GM18907 (cell line): ENCODE results near the gene RILPL2.
"Not testable (repeated sequence)": the region's sequence is repeated elsewhere in the genome, so short reads cannot be mapped to it uniquely, and the experiment has no call there.

Experiments used
- ATAC-seq: cut with Tn5 transposase; IDR thresholded peaks from one replicate; pipeline ENCODE4 v1.9.1; 2021; ENCODE audit warnings: mild to moderate bottlenecking, moderate library complexity; ENCODE audit not compliant: unreplicated experiment

RILPL2 gene

GRCh38 chr12:123436017-123436964, at the start of gene RILPL2:
RILPL2 (minus strand) TSS chr12:123436684; CDS start chr12:123436420, 264 bp downstream.
- peak; percentile 74 for ATAC-seq

- no peak for ATAC-seq
These were observed 49.3 kb upstream of the RILPL2 start for GRCh38 chr12:123485756-123486155.

- ATAC-seq = no peak
These were observed 47.2 kb upstream of the RILPL2 start for GRCh38 chr12:123483602-123484248.

- ATAC-seq = no peak
These were observed 46.4 kb upstream of the RILPL2 start for GRCh38 chr12:123482876-123483275.

- not testable (repeated sequence) for ATAC-seq
These were observed 44.8 kb upstream of the RILPL2 start for GRCh38 chr12:123481251-123481650.

GRCh38 chr12:123479442-123480180, 43.1 kb upstream of the RILPL2 start:
- no peak for ATAC-seq

GRCh38 chr12:123478762-123479161, 42.3 kb upstream of the RILPL2 start:
- no peak for ATAC-seq

- ATAC-seq = no peak
These were observed 41.6 kb upstream of the RILPL2 start for GRCh38 chr12:123478069-123478468.

- no peak for ATAC-seq
These were observed 38.8 kb upstream of the RILPL2 start for GRCh38 chr12:123475246-123475703.

- ATAC-seq = no peak
These were observed 38.2 kb upstream of the RILPL2 start for GRCh38 chr12:123474485-123475245.

- no peak for ATAC-seq
These were observed 36.0 kb upstream of the RILPL2 start for GRCh38 chr12:123472438-123472849.

- ATAC-seq = no peak
These were observed 35.0 kb upstream of the RILPL2 start for GRCh38 chr12:123471374-123472068.

GRCh38 chr12:123469978-123470377, 33.5 kb upstream of the RILPL2 start:
- no peak for ATAC-seq

- peak; percentile 68 for ATAC-seq
These were observed 32.3 kb upstream of the RILPL2 start for GRCh38 chr12:123468786-123469185.

GRCh38 chr12:123465084-123465483, 28.6 kb upstream of the RILPL2 start:
- ATAC-seq = no peak

GRCh38 chr12:123463174-123463573, 26.7 kb upstream of the RILPL2 start:
- ATAC-seq = not testable (repeated sequence)

- peak; percentile 65 for ATAC-seq
These were observed 21.7 kb upstream of the RILPL2 start, which contains the start of gene SNRNP35 for GRCh38 chr12:123457980-123458779. SNRNP35 (plus strand) TSS chr12:123458139; CDS start chr12:123465541, 7,402 bp downstream.

GRCh38 chr12:123453165-123453564, 16.7 kb upstream of the RILPL2 start:
- ATAC-seq = no peak

- not testable (repeated sequence) for ATAC-seq
These were observed 15.7 kb upstream of the RILPL2 start for GRCh38 chr12:123452276-123452550.
